ENCODE data around the gene GPR135.

Gene GPR135

DNA sequence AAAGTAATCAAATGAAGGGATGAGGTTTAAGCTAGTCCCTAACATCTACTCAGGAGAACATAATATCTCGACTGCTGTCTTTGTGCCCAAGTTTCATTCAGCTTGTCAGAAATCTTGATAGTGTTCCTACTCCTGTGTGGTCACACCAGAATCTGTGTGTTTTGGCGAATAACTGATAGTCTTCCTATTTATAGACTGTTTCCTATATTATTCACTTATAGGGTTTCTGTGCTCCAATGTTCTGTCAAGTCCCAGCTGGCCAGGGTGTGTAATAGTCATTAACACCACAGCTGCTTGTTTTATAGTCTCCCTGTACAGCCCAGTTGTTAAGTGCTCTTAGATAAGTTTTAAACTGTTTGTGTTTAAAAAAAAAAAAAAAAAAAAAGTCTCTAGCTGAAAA lies 45.9 kb downstream of the GPR135 start:
- no peak for DNase-seq

DNA sequence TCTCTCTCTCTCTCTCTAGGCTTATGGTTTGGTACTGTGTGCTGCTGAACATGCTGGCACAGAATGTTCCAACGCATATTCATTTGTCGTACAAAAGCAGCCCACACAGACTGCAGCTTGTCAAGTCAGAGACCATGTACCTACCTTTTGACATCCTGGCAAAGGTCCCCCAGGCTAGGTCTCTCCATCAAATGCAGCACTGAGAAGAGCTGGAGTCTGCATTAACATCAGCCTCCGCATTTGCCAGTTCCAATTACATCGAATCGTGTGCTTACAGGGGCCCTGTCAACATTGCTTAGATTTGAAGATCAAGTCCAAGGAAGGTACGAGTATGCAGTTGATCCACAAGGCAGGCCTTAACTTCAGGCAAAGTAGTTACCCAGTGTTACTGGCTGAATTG lies 47.9 kb downstream of the GPR135 start:
- no peak for DNase-seq

DNA sequence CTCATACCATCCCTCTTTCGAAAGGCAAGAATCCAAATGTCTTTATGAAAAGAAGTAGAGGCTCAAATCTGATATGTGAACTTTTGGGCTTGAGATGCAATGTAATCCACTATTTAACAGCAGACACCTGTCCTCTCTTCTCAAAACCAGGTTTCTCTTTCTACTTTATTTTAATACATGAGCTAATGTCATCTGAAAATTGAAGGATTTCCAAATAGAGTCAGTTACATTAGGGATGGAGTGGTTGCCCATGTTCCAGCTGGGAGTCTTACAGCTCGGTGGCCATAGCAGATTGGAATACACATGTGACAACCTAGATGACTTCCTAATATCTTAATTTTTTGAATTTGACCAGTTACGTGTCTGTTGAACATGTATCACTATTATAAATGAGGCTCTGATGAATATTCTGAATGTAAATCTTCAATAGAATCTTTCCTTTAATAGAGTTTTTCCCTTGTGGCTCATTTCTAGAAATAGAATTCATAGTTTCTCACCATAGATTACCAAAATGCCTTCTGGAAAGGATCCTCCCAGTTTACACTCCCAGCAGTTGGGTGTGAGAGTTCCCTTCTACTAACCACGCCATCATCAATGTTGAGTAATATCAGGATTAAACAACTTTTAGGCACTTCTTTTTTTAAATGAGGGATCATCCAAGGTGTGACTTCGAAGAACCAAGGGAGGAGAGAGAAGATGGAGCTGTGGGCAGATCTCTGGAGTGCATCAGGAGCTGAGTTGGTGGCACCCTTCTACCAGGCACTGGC lies 49.2 kb downstream of the GPR135 start:
- no peak for DNase-seq
